ENCODE results near the gene EIF3K.

EIF3K gene

DNA sequence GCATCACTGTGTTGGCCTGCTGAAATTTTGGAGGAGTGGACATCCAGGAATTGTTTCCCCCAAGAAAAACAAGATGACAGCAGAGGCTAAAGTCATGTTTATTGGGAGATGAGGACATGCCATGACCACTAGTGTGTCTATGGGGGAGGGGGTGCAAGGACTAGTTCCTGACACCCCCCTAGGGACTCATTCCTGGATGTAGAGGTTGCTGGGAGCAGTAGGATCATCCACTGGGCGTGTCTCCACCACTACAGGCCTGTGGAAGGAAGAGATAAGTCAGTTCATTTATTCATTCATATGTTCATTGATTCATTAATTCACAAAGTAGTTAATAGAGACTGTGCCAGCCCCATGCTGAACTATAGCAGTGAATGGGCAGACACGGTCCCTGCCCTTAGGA is 31.4 kb upstream of the EIF3K start:
- Histone ChIP-seq H4K91ac (ENCODE audit: low read length) (no peak overlapping the region), H2BK12ac (ENCODE audit: low read length in 2 of 2) (no peak overlapping the region), H2BK15ac (ENCODE audit: low read depth, poor library complexity, severe bottlenecking) (no peak overlapping the region), H3K4ac (ENCODE audit: low read depth in 1 of 2, low read length in 2 of 2) (no peak overlapping the region), H2BK5ac (ENCODE audit: low read depth, low read length, poor library complexity, severe bottlenecking) (no peak overlapping the region), H3K14ac (ENCODE audit: low read length in 2 of 2) (no peak overlapping the region), H3K36me3 (ENCODE audit: control insufficient read depth in 1 of 2, insufficient read depth in 2 of 2, low read depth in 1 of 2, low read length in 2 of 2) (no peaks in the 10 kb centered on the region), H3K23ac (ENCODE audit: low read length in 2 of 2) (no peak overlapping the region), H3K27me3 (ENCODE audit: control insufficient read depth in 1 of 2, insufficient read depth in 1 of 2, low read length in 2 of 2) (no peaks in the 10 kb centered on the region), H3K9me3 (ENCODE audit: control insufficient read depth, low read length) (no peaks in the 10 kb centered on the region), H3K18ac (ENCODE audit: low read depth in 1 of 2, low read length in 2 of 2) (no peak overlapping the region), H3K4me1 (ENCODE audit: control insufficient read depth, insufficient read depth, low read depth, low read length) (no peaks in the 10 kb centered on the region), H3K4me3 (ENCODE audit: insufficient read depth in 1 of 2, low read depth in 1 of 2, low read length in 2 of 2) (no peak overlapping the region), H2AFZ (ENCODE audit: low read depth, low read length) (no peak overlapping the region), H3K9ac (ENCODE audit: low read length) (no peak overlapping the region), H2AK5ac (ENCODE audit: low read length, severe bottlenecking) (no peak overlapping the region), H3K4me2 (ENCODE audit: low read length, poor library complexity, severe bottlenecking) (no peak overlapping the region), H3K27ac (ENCODE audit: low read length, poor library complexity, severe bottlenecking) (no peak overlapping the region), H2BK120ac (ENCODE audit: low read depth, low read length) (no peak overlapping the region), H3K79me1 (replicated peaks; ENCODE audit: low read length, poor library complexity, severe bottlenecking) (no peaks in the 10 kb centered on the region), H4K8ac (ENCODE audit: low read length) (peak overlapping the region; percentile 9)
- 84% methylated on average over 1 of the region's 2 CpGs for whole genome bisulfite sequencing
- DNase-seq, result no peak

DNA sequence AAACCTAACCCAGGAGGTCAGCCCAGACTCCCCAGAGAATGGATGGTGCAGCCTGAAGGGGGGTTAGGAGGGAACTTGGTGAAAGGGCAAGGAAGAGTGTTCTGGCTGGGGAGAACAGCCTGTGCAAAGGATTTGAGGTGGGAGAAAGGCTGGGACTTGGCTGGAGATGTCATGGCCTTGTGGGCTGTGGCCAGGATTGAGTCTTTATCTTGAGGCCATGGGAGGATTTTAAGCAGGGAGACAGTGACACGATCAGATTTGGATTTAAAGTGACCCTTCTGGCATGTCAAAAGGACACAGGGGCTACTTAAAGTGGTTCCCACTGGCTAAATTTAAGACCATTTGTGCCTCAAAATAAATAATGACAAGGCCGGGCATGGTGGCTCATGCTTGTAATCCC is 30.9 kb upstream of the EIF3K start:
- H4K91ac ChIP-seq (ENCODE audit: low read length), result no peak overlapping the region
- H3K18ac ChIP-seq (ENCODE audit: low read depth in 1 of 2, low read length in 2 of 2), result no peak overlapping the region
- H3K36me3 ChIP-seq (ENCODE audit: control insufficient read depth in 1 of 2, insufficient read depth in 2 of 2, low read depth in 1 of 2, low read length in 2 of 2), result no peaks in the 10 kb centered on the region
- no peak overlapping the region for H3K9ac ChIP-seq (ENCODE audit: low read length)
- DNase-seq, result no peak
- no peak overlapping the region for H3K27ac ChIP-seq (ENCODE audit: low read length, poor library complexity, severe bottlenecking)
- no peak overlapping the region for H2BK120ac ChIP-seq (ENCODE audit: low read depth, low read length)
- H3K23ac ChIP-seq (ENCODE audit: low read length in 2 of 2), result no peak overlapping the region
- no peaks in the 10 kb centered on the region for H3K9me3 ChIP-seq (ENCODE audit: control insufficient read depth, low read length)
- no peak overlapping the region for H3K4ac ChIP-seq (ENCODE audit: low read depth in 1 of 2, low read length in 2 of 2)
- H2BK5ac ChIP-seq (ENCODE audit: low read depth, low read length, poor library complexity, severe bottlenecking), result no peak overlapping the region
- no peaks in the 10 kb centered on the region for H3K79me1 ChIP-seq (replicated peaks; ENCODE audit: low read length, poor library complexity, severe bottlenecking)
- H3K4me2 ChIP-seq (ENCODE audit: low read length, poor library complexity, severe bottlenecking), result no peak overlapping the region
- H3K4me3 ChIP-seq (ENCODE audit: insufficient read depth in 1 of 2, low read depth in 1 of 2, low read length in 2 of 2), result no peak overlapping the region
- peak overlapping the region in 1 of 2 experiments; percentile 59 for H3K14ac ChIP-seq (ENCODE audit: low read length in 2 of 2)
- H2AFZ ChIP-seq (ENCODE audit: low read depth, low read length), result peak overlapping the region; percentile 11
- H3K27me3 ChIP-seq (ENCODE audit: control insufficient read depth in 1 of 2, insufficient read depth in 1 of 2, low read length in 2 of 2), result no peaks in the 10 kb centered on the region
- no peak overlapping the region for H2BK15ac ChIP-seq (ENCODE audit: low read depth, poor library complexity, severe bottlenecking)
- no peak overlapping the region for H2BK12ac ChIP-seq (ENCODE audit: low read length in 2 of 2)
- H2AK5ac ChIP-seq (ENCODE audit: low read length, severe bottlenecking), result no peak overlapping the region
- H4K8ac ChIP-seq (ENCODE audit: low read length), result peak overlapping the region; percentile 9
- WGBS, result 86% methylated on average over 2 of the region's 2 CpGs
- H3K4me1 ChIP-seq (ENCODE audit: control insufficient read depth, insufficient read depth, low read depth, low read length), result no peaks in the 10 kb centered on the region

DNA sequence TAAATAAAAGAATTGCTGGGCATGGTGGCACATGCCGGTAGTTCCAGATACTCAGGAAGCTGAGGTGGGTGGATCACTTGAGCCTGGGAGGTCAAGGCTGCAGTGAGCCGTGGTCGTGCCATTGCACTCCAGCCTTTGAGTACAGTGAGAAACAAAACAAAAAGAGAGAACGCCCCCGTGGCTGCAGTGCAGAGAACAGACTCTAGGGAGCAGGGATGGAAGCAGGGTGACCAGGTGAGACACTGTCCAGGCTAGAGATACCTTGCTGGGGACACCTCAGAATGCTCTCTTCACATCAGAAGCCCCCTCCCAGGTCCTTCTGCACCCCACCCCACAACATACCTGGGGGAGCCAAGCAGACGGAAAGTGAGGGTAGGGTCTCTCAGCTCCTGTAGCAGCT is 26.0 kb upstream of the EIF3K start:
- no peak overlapping the region for H3K14ac ChIP-seq (ENCODE audit: low read length in 2 of 2)
- H4K91ac ChIP-seq (ENCODE audit: low read length), result no peak overlapping the region
- 82% methylated on average over 5 of the region's 6 CpGs for WGBS
- H2AFZ ChIP-seq (ENCODE audit: low read depth, low read length), result no peak overlapping the region
- H4K8ac ChIP-seq (ENCODE audit: low read length), result no peak overlapping the region
- no peak overlapping the region for H3K27ac ChIP-seq (ENCODE audit: low read length, poor library complexity, severe bottlenecking)
- no peak overlapping the region for H2BK120ac ChIP-seq (ENCODE audit: low read depth, low read length)
- no peak overlapping the region for H2AK5ac ChIP-seq (ENCODE audit: low read length, severe bottlenecking)
- peaks cover 5% of the 10 kb centered on the region for H3K4me1 ChIP-seq (ENCODE audit: control insufficient read depth, insufficient read depth, low read depth, low read length)
- no peaks in the 10 kb centered on the region for H3K9me3 ChIP-seq (ENCODE audit: control insufficient read depth, low read length)
- no peaks in the 10 kb centered on the region for H3K36me3 ChIP-seq (ENCODE audit: control insufficient read depth in 1 of 2, insufficient read depth in 2 of 2, low read depth in 1 of 2, low read length in 2 of 2)
- H3K18ac ChIP-seq (ENCODE audit: low read depth in 1 of 2, low read length in 2 of 2), result no peak overlapping the region
- DNase-seq, result no peak
- H2BK12ac ChIP-seq (ENCODE audit: low read length in 2 of 2), result no peak overlapping the region
- no peak overlapping the region for H3K4ac ChIP-seq (ENCODE audit: low read depth in 1 of 2, low read length in 2 of 2)
- no peak overlapping the region for H3K9ac ChIP-seq (ENCODE audit: low read length)
- H3K4me2 ChIP-seq (ENCODE audit: low read length, poor library complexity, severe bottlenecking), result no peak overlapping the region
- no peak overlapping the region for H3K4me3 ChIP-seq (ENCODE audit: insufficient read depth in 1 of 2, low read depth in 1 of 2, low read length in 2 of 2)
- H3K27me3 ChIP-seq (ENCODE audit: control insufficient read depth in 1 of 2, insufficient read depth in 1 of 2, low read length in 2 of 2), result peaks cover 16 to 19% of the 10 kb centered on the region in 2 experiments
- H3K79me1 ChIP-seq (replicated peaks; ENCODE audit: low read length, poor library complexity, severe bottlenecking), result no peaks in the 10 kb centered on the region
- H3K23ac ChIP-seq (ENCODE audit: low read length in 2 of 2), result no peak overlapping the region
- no peak overlapping the region for H2BK15ac ChIP-seq (ENCODE audit: low read depth, poor library complexity, severe bottlenecking)
- no peak overlapping the region for H2BK5ac ChIP-seq (ENCODE audit: low read depth, low read length, poor library complexity, severe bottlenecking)

DNA sequence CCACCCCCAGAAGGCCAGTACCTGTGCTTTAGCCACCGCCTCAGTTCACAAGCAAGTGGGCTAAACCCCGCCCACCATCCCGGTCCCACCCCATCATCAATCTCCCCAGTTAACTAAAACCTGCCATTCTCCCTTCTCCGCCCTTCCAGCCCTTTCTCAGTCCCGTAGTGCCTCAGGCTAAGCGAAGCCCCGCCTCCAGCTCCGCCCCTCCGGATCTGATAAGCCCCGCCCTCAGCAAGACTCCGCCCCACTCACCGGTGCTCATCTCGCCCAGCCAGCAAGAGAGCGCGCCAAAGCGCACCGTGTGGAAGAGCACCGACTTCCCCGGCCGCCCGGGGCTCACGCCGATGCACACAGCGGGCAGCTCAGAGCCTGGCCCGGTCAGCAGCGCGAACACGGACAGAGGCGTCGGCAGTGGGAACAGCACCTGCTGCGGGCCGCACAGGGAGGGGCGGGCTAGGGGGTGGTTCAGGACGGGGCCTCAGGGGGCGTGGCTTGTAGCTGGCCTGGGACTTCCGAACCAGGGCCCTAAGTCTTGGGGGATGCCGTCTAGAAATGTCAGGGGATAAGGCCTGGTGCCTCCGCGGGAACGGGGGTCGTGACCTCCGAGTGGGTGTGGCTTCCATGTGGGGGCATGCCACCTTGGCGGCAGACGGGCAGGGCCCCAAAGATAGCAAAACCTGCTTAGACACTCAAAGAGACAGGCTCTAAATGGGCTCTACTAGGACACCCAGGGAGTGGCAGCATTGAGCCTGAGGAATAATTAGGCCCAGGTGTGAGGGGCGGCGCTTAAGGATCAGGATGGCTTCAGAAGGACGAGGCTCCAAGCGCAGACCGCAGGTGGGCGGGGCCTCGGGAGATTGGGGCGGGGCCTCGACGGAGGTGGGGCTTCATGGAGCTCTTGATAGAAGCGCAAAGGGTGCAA is 22.7 kb upstream of the EIF3K start:
- H3K27me3 ChIP-seq (ENCODE audit: control insufficient read depth in 1 of 2, insufficient read depth in 1 of 2, low read length in 2 of 2), result peaks cover 16 to 30% of the 10 kb centered on the region in 2 experiments
- H2BK5ac ChIP-seq (ENCODE audit: low read depth, low read length, poor library complexity, severe bottlenecking), result no peak overlapping the region
- H3K9ac ChIP-seq (ENCODE audit: low read length), result no peak overlapping the region
- no peak overlapping the region for H2BK120ac ChIP-seq (ENCODE audit: low read depth, low read length)
- H3K18ac ChIP-seq (ENCODE audit: low read depth in 1 of 2, low read length in 2 of 2), result no peak overlapping the region
- H3K79me1 ChIP-seq (replicated peaks; ENCODE audit: low read length, poor library complexity, severe bottlenecking), result no peaks in the 10 kb centered on the region
- H3K4ac ChIP-seq (ENCODE audit: low read depth in 1 of 2, low read length in 2 of 2), result no peak overlapping the region
- H3K4me2 ChIP-seq (ENCODE audit: low read length, poor library complexity, severe bottlenecking), result peak overlapping the region; percentile 35
- H3K4me1 ChIP-seq (ENCODE audit: control insufficient read depth, insufficient read depth, low read depth, low read length), result peaks cover 5% of the 10 kb centered on the region
- H4K91ac ChIP-seq (ENCODE audit: low read length), result no peak overlapping the region
- no peak overlapping the region for H3K14ac ChIP-seq (ENCODE audit: low read length in 2 of 2)
- no peaks in the 10 kb centered on the region for H3K9me3 ChIP-seq (ENCODE audit: control insufficient read depth, low read length)
- H3K27ac ChIP-seq (ENCODE audit: low read length, poor library complexity, severe bottlenecking), result no peak overlapping the region
- DNase-seq, result peak; percentile 4
- peak overlapping the region in 1 of 2 experiments; percentile 63 for H3K23ac ChIP-seq (ENCODE audit: low read length in 2 of 2)
- no peak overlapping the region for H4K8ac ChIP-seq (ENCODE audit: low read length)
- H2BK15ac ChIP-seq (ENCODE audit: low read depth, poor library complexity, severe bottlenecking), result no peak overlapping the region
- 10% methylated on average over 55 of the region's 55 CpGs for WGBS
- H2AFZ ChIP-seq (ENCODE audit: low read depth, low read length), result no peak overlapping the region
- H3K4me3 ChIP-seq (ENCODE audit: insufficient read depth in 1 of 2, low read depth in 1 of 2, low read length in 2 of 2), result no peak overlapping the region
- no peaks in the 10 kb centered on the region for H3K36me3 ChIP-seq (ENCODE audit: control insufficient read depth in 1 of 2, insufficient read depth in 2 of 2, low read depth in 1 of 2, low read length in 2 of 2)
- no peak overlapping the region for H2BK12ac ChIP-seq (ENCODE audit: low read length in 2 of 2)
- H2AK5ac ChIP-seq (ENCODE audit: low read length, severe bottlenecking), result no peak overlapping the region

Measured in mesenchymal stem cell (in vitro differentiated cells and primary cell).